ENCODE results near the gene CLUH. TPM values are rescaled to one million over a fixed set of nuclear protein-coding genes. Genes with fewer than 3 reads are reported as not detected.

The CLUH gene
- total RNA-seq, 1 experiment from 2014 or later, result 175 TPM

DNA sequence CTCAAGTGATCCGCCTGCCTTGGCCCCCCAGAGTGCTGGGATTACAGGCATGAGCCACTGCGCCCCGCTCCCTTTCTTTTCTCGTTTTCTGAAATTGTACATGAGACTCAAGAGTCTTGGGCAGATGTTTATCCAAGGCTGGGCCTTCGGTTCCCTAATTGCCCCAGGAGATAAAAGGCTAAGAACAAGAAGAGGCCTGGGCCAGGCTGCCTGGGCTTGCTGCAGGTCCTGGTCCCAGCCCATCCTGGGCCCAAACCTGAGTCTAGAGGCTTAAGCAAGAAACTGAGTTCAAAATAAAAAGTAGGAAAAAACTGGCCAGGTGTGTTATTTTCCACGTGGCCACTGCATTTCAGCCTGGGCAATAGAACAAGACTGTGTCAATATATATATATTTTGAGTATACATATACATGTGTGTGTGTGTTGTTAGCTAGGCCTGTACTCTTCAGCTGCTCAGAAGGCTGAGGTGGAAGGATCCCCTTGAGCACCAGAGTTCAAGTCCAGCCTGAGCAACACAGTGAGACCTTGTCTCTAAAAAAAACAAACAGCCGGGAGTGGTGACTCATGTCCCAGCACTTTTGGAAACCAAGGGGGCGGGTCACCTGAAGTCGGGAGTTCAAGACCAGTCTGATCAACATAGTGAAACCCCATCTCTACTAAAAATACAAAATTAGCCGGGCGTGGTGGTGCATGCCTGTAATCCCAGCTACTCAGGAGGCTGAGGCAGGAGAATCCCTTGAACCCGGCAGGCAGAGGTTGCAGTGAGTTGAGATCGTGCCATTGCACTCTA, 6.8 kb upstream of the CLUH start:
- peak; percentile 33; the same call in 1 of the 2 replicates for TF ChIP-seq EGR1 (IDR thresholded peaks at IDR 0.05; ENCODE audit: low read depth)
- no peak for TF ChIP-seq ZFX (IDR thresholded peaks at IDR 0.05)
- TF ChIP-seq JUND (IDR thresholded peaks at IDR 0.05), result peak; percentile 29; the same call in 1 of the 2 replicates
- H3K4me2 ChIP-seq (ENCODE audit: low read length), result peak overlapping the region; percentile 46; the same call in 1 of the 2 replicates
- H3K27me3 ChIP-seq (ENCODE audit: insufficient read depth, low read length), result no peaks in the 10 kb centered on the region
- H4K20me1 ChIP-seq (ENCODE audit: insufficient read depth), result no peaks in the 10 kb centered on the region
- no peak overlapping the region for H3K4me3 ChIP-seq (replicated peaks in 1 of 2; ENCODE audit: low read depth in 1 of 2, low read length in 2 of 2)
- no peaks in the 10 kb centered on the region for H3K9me2 ChIP-seq (ENCODE audit: insufficient read depth)
- BruUV-seq (replicated peaks), result no TSS peak
- H3K9ac ChIP-seq (ENCODE audit: low read length), result no peak overlapping the region
- peak; percentile 62 for ATAC-seq
- H3K36me3 ChIP-seq (ENCODE audit: control insufficient read depth in 1 of 2, insufficient read depth in 2 of 2, low read length in 2 of 2), result no peaks in the 10 kb centered on the region
- H3K79me2 ChIP-seq (ENCODE audit: insufficient read depth, low read length), result no peaks in the 10 kb centered on the region
- H3K9me3 ChIP-seq (ENCODE audit: control insufficient read depth in 1 of 2, insufficient read depth in 1 of 2, low read depth in 1 of 2, low read length in 2 of 2), result no peaks in the 10 kb centered on the region
- ChIA-PET POLR2A (no interaction called here), CTCF (no interaction called here), RAD21 (ENCODE audit: low non-redundant PET in 1 of 2, low total read pairs in 2 of 2, uncharacterized antibody in 2 of 2, unreplicated experiment in 2 of 2) (interaction anchor here in 1 of 2 experiments (0.7 kb wide), 1 partner anchor 294 kb away, joined by 4 read pairs; no protein-coding TSS in a partner anchor)
- intact Hi-C loops (cut with micrococcal nuclease), result no loop called here
- peaks cover 13 to 25% of the 10 kb centered on the region in 2 experiments for H3K4me1 ChIP-seq (ENCODE audit: control insufficient read depth in 1 of 2, insufficient read depth in 2 of 2, low read length in 2 of 2)
- H2AFZ ChIP-seq (ENCODE audit: low read depth, low read length, poor library complexity, severe bottlenecking), result no peak overlapping the region
- DNase-seq (ENCODE audit: low read depth, low spot score), result no peak
- H3K27ac ChIP-seq (ENCODE audit: low read depth, low read length), result no peak overlapping the region

- POLR2A ChIA-PET, result no interaction called here
- H3K27ac ChIP-seq (ENCODE audit: low read depth, low read length), result no peak overlapping the region
- RAD21 ChIA-PET (ENCODE audit: low non-redundant PET in 1 of 2, low total read pairs in 2 of 2, uncharacterized antibody in 2 of 2, unreplicated experiment in 2 of 2), result interaction anchor here in 1 of 2 experiments (0.6 kb wide), 1 partner anchor 96 kb away, joined by 5 read pairs; no protein-coding TSS in a partner anchor
- no peak overlapping the region for H3K4me2 ChIP-seq (ENCODE audit: low read length)
- BruUV-seq (replicated peaks), result no TSS peak
- H3K4me1 ChIP-seq (ENCODE audit: control insufficient read depth in 1 of 2, insufficient read depth in 2 of 2, low read length in 2 of 2), result peaks cover 21 to 34% of the 10 kb centered on the region in 2 experiments
- TF ChIP-seq CBX3 (IDR thresholded peaks at IDR 0.05; ENCODE audit: low read depth) (no peak), SIN3A (IDR thresholded peaks at IDR 0.05; ENCODE audit: low read depth) (no peak), CTCF (IDR thresholded peaks at IDR 0.05 in 2 of 3, conservative IDR thresholded peaks at IDR 0.05 in 1 of 3; ENCODE audit: borderline replicate concordance in 1 of 3, insufficient read depth in 1 of 3, low read depth in 2 of 3, low read length in 2 of 3) (no peak), ATF3 (IDR thresholded peaks at IDR 0.05) (no peak)
- ATAC-seq (no peak), DNase-seq (ENCODE audit: low read depth, low spot score) (no peak)
- H3K27me3 ChIP-seq (ENCODE audit: insufficient read depth, low read length), result no peaks in the 10 kb centered on the region
- H2AFZ ChIP-seq (ENCODE audit: low read depth, low read length, poor library complexity, severe bottlenecking), result no peak overlapping the region
- intact Hi-C loops (cut with micrococcal nuclease), result no loop called here
- H3K36me3 ChIP-seq (ENCODE audit: control insufficient read depth in 1 of 2, insufficient read depth in 2 of 2, low read length in 2 of 2), result no peaks in the 10 kb centered on the region
- H3K9me2 ChIP-seq (ENCODE audit: insufficient read depth), result no peaks in the 10 kb centered on the region
- H3K79me2 ChIP-seq (ENCODE audit: insufficient read depth, low read length), result peaks cover 5% of the 10 kb centered on the region; the same call in 1 of the 2 replicates
- H4K20me1 ChIP-seq (ENCODE audit: insufficient read depth), result no peaks in the 10 kb centered on the region
- no peak overlapping the region for H3K9ac ChIP-seq (ENCODE audit: low read length)
- CTCF ChIA-PET, result no interaction called here
- H3K4me3 ChIP-seq (replicated peaks in 1 of 2; ENCODE audit: low read depth in 1 of 2, low read length in 2 of 2), result no peak overlapping the region
- H3K9me3 ChIP-seq (ENCODE audit: control insufficient read depth in 1 of 2, insufficient read depth in 1 of 2, low read depth in 1 of 2, low read length in 2 of 2), result no peaks in the 10 kb centered on the region
Observed at GRCh38 chr17:2716649-2717048, 5.1 kb upstream of the CLUH start.

Data from HCT116 (cell line).